ENCODE measurements around the gene ATAT1. TPM values are rescaled to one million over a fixed set of nuclear protein-coding genes. Genes with fewer than 3 reads are reported as not detected.

ATAT1 gene
- total and polyA plus RNA-seq, 2 of the 13 experiments (the other 11 are each of a cell fraction or from before 2014, with no cell fraction given), result 9.2 to 23.6 TPM

DNA sequence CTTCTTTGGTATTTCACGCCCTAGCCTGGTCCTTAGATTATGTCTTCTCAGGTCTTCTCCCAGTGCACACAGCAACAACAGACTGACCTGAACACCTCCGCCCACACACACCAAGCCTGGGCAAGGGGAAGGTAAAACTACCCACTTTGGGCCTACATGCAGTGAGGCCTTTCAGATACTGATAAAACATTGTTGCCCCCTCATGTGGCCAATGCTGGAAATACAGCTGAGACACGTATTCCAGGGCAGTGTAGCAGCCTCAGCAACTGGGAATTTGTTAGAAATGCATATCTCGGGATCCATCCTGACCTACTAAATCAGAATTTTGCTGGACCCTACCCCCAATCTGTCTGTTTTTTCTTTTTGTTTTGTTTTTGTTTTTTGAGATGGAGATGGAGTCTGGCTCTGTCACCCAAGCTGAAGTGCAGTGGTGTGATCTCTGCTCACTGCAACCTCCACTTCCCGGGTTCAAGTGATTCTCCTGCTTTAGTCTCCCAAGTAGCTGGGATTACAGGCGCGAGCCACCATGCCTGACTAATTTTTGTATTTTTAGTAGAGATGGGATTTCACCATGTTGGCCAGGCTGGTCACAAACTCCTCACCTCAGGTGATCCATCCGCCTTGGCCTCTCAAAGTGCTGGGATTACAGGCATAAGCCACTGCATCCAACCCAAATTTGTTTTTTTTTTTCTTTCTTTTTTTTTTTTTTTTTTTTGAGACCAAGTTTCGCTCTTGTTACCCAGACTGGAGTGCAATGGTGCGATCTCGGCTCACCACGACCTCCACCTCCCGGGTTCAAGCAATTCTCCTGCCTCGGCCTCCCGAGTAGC, 29.1 kb upstream of the ATAT1 start (continued):
- TF ChIP-seq, protein P1, sequence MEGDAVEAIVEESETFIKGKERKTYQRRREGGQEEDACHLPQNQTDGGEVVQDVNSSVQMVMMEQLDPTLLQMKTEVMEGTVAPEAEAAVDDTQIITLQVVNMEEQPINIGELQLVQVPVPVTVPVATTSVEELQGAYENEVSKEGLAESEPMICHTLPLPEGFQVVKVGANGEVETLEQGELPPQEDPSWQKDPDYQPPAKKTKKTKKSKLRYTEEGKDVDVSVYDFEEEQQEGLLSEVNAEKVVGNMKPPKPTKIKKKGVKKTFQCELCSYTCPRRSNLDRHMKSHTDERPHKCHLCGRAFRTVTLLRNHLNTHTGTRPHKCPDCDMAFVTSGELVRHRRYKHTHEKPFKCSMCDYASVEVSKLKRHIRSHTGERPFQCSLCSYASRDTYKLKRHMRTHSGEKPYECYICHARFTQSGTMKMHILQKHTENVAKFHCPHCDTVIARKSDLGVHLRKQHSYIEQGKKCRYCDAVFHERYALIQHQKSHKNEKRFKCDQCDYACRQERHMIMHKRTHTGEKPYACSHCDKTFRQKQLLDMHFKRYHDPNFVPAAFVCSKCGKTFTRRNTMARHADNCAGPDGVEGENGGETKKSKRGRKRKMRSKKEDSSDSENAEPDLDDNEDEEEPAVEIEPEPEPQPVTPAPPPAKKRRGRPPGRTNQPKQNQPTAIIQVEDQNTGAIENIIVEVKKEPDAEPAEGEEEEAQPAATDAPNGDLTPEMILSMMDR (CRISPR knock-in tag; IDR thresholded peaks at IDR 0.05), result peak; percentile 92
- TF ChIP-seq ZNF614 (CRISPR knock-in tag; IDR thresholded peaks at IDR 0.05; ENCODE audit: borderline replicate concordance) (0 out of 2 replicates have a peak, but pooled peaks have one; percentile 37), ZNF792 (CRISPR knock-in tag; IDR thresholded peaks at IDR 0.05) (0 out of 2 replicates have a peak, but pooled peaks have one; percentile 55), TFAP4 (IDR thresholded peaks at IDR 0.05; ENCODE audit: borderline replicate concordance, low read depth) (peak; percentile 32; the same call in 1 of the 2 replicates), RAD21 (CRISPR knock-in tag; IDR thresholded peaks at IDR 0.05) (peak; percentile 60), ZBTB20 (CRISPR knock-in tag; IDR thresholded peaks at IDR 0.05; ENCODE audit: borderline replicate concordance, low read depth) (peak; percentile 37; the same call in 1 of the 2 replicates), BORCS8-MEF2B (CRISPR knock-in tag; IDR thresholded peaks at IDR 0.05) (0 out of 2 replicates have a peak, but pooled peaks have one; percentile 30), HMGXB4 (CRISPR knock-in tag; IDR thresholded peaks at IDR 0.05; ENCODE audit: borderline replicate concordance in 1 of 2, low read depth in 1 of 2) (peak; percentile 47 to 60; a peak in 2 of 4 replicates), REPIN1 (CRISPR knock-in tag; IDR thresholded peaks at IDR 0.05; ENCODE audit: borderline replicate concordance, low read depth) (peak; percentile 61; the same call in 1 of the 2 replicates), MXD4 (CRISPR knock-in tag; IDR thresholded peaks at IDR 0.05) (peak; percentile 47; the same call in 1 of the 2 replicates)
